Right atrium auricular region (tissue), 2 donors: ENCODE data around the gene ZRANB3. TPM values are rescaled to one million over a fixed set of nuclear protein-coding genes. Genes with fewer than 3 reads are reported as not detected.

Experiments used
- DNase-seq: peaks from one replicate; pipeline ENCODE4 v3.0.0-alpha.2; 2019; ENCODE audit warnings: low spot score
- H3K27ac ChIP-seq, 2 donors: fragments of 200-600 bp; sonication (generic); 1 replicate in 1 of 2; 2 replicates in 1 of 2; pipeline ENCODE4 v1.5.1; 2016 to 2019
- H3K27me3 ChIP-seq, 2 donors: fragments of 200-600 bp; sonication (generic); one replicate each; pipeline versions ENCODE4 v1.5.1 to v1.6.0; 2017 to 2019
- H3K36me3 ChIP-seq: fragments of 200-600 bp; sonication (generic); one replicate; pipeline ENCODE4 v1.5.1; 2016
- H3K4me1 ChIP-seq, 2 donors: fragments of 200-600 bp; sonication (generic); one replicate each; pipeline versions ENCODE4 v1.5.1 to v1.6.0; 2017 to 2019
- H3K4me3 ChIP-seq, 2 donors: fragments of 200-600 bp; sonication (generic); 1 replicate in 1 of 2; 2 replicates in 1 of 2; pipeline ENCODE4 v1.5.1; 2017 to 2019; ENCODE audit warnings: mild to moderate bottlenecking in 1 of 2, moderate library complexity in 1 of 2
- H3K9me3 ChIP-seq, 2 donors: fragments of 200-600 bp; sonication (generic); one replicate each; pipeline ENCODE4 v1.5.1; 2019
- CTCF ChIP-seq, 2 donors: fragments of 200-600 bp; sonication (generic); IDR thresholded peaks; one replicate each; pipeline ENCODE4 v1.5.1; 2019; ENCODE audit warnings: antibody characterized with exemption in 2 of 2
- total RNA-seq, 2 donors: library from RNA; depleted of rRNA; stranded (reverse); fragments of >200 nt; gene quantifications; one replicate each; pipeline ENCODE4 v1.1.0, GENCODE V29; 2016

ZRANB3 gene
- total RNA-seq, 2 donors from 2014 or later, result 1.6 to 2.3 TPM

DNA sequence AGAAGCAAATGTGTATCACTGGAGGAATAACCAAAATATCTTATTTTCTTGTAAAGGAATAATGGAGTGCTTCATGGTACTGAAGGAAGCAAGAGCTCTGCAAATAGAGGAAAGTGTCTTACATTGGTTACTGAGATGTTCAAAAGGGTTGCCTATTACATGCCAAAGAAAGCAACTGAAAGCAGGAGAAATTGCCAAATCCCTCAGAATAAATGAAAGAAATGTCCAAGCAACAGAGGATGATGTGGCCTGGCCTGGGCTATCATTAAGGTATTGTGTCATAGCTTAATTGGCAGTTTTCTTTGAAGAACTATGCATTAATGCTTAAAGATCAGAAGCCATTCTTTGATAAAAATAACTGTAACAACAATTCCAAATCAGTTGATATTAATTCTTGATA, 305.2 kb downstream of the ZRANB3 start:
- no peak overlapping the region for H3K4me3 ChIP-seq

DNA sequence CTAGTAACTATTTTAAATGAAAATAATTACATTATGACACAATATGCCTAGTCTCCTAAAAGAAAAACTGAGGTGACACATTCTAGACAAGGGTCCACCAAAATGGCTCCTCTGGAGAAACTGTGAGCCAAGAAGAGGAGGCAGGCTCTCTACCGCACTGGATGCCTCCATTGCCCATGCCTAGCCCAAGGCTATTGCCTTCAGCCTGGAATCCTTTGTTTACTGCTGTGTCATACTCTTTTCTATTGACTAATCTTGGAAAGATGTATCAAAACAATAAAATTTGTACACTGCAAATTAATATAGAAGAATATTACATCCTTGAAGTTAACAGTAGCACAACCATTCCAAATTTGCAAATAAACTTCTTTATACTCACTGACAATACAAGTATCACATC, 311.8 kb downstream of the ZRANB3 start:
- no peak overlapping the region for H3K4me3 ChIP-seq
- DNase-seq, result no peak
- TF ChIP-seq CTCF (IDR thresholded peaks at IDR 0.05), result no peak
- no peak overlapping the region for H3K27ac ChIP-seq
- no peaks in the 10 kb centered on the region for H3K36me3 ChIP-seq
- no peaks in the 10 kb centered on the region for H3K4me1 ChIP-seq
- H3K27me3 ChIP-seq, result no peaks in the 10 kb centered on the region
- no peaks in the 10 kb centered on the region for H3K9me3 ChIP-seq

More for the DNA sequence above, 305.2 kb downstream of the ZRANB3 start:
- DNase-seq, result no peak
- H3K27me3 ChIP-seq, result no peaks in the 10 kb centered on the region
- no peak for TF ChIP-seq CTCF (IDR thresholded peaks at IDR 0.05)
- no peaks in the 10 kb centered on the region for H3K36me3 ChIP-seq
- H3K4me1 ChIP-seq, result no peaks in the 10 kb centered on the region
- H3K9me3 ChIP-seq, result no peaks in the 10 kb centered on the region
- no peak overlapping the region for H3K27ac ChIP-seq

DNA sequence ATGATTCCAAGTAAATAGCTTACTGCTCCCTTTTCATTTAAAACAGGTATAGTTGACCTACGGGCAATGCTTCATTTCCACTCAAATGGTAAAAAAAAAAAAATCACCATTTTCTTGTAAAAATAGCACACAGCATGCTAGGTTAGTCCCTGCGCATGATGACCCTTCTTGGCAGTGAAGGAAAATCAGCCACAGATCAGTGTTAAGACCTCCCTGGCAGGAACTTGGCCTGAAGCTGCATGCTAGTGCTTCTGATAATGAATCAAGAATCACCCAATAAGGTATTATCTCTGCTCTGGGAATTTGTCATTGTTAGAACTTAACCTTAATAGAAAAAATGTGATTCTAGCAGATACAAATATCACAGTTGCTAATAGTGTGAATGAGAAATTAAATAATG, 312.6 kb downstream of the ZRANB3 start:
- no peak overlapping the region for H3K4me3 ChIP-seq
- H3K27ac ChIP-seq, result no peak overlapping the region
- no peak for TF ChIP-seq CTCF (IDR thresholded peaks at IDR 0.05)
- H3K4me1 ChIP-seq, result no peaks in the 10 kb centered on the region
- no peaks in the 10 kb centered on the region for H3K36me3 ChIP-seq
- no peaks in the 10 kb centered on the region for H3K27me3 ChIP-seq
- no peak for DNase-seq
- peaks cover 0 to 3% of the 10 kb centered on the region in 2 donors for H3K9me3 ChIP-seq

- H3K9me3 ChIP-seq, result peaks cover 0 to 3% of the 10 kb centered on the region in 2 donors
- no peaks in the 10 kb centered on the region for H3K27me3 ChIP-seq
- H3K4me1 ChIP-seq, result peaks cover 0 to 13% of the 10 kb centered on the region in 2 donors
- no peaks in the 10 kb centered on the region for H3K36me3 ChIP-seq
- DNase-seq, result no peak
- TF ChIP-seq CTCF (IDR thresholded peaks at IDR 0.05), result no peak
- no peak overlapping the region for H3K4me3 ChIP-seq
- H3K27ac ChIP-seq, result no peak overlapping the region
Measured at GRCh38 chr2:135212757-135213156, 318.3 kb downstream of the ZRANB3 start.

DNA sequence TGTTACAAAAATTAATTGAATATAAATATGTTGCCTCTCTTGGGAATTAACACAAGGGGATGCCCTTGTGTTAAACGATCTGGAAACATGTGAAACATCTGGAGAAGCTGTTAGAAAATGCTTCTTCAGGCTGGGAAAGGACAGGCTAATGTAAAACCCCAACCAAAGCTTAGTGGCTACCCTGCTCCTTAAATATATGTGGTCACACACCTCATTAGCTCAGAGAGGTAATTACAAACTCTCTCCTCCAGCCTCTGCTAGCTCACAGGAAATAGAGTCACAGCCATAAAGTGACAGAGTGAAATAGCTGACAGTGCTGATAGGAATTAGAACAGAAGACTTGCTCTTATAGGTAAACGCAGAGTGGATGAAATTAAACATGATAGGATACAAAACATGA, 323.0 kb downstream of the ZRANB3 start:
- no peak for TF ChIP-seq CTCF (IDR thresholded peaks at IDR 0.05)
- Histone ChIP-seq H3K4me1 (peaks cover 0 to 9% of the 10 kb centered on the region in 2 donors), H3K4me3 (no peak overlapping the region), H3K27ac (no peak overlapping the region), H3K9me3 (no peaks in the 10 kb centered on the region), H3K36me3 (no peaks in the 10 kb centered on the region), H3K27me3 (no peaks in the 10 kb centered on the region)
- no peak for DNase-seq

DNA sequence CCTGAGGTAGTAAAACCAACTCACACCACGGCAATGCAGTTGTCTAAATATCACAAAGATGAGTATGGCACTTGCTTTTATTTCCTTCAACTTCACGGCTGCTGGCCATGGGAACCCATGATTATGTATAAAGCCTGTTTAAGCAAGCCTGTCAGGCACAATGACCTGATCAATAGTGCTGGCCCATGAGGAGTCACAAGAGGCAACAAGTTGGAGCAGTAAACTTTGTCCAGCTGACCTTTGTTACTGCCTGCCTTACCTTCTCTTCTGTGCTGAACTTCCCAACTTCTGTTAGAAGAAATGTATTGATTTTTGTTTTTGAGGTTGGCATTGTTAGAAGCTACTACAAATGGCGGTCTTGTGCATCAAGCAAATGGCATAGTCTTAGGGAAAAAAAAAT, 327.1 kb downstream of the ZRANB3 start:
- no peaks in the 10 kb centered on the region for H3K36me3 ChIP-seq

More for the DNA sequence above, 327.1 kb downstream of the ZRANB3 start:
- Histone ChIP-seq H3K4me3 (no peak overlapping the region), H3K4me1 (no peaks in the 10 kb centered on the region), H3K27ac (no peak overlapping the region), H3K27me3 (no peaks in the 10 kb centered on the region), H3K9me3 (no peaks in the 10 kb centered on the region)
- no peak for DNase-seq
- no peak for TF ChIP-seq CTCF (IDR thresholded peaks at IDR 0.05)
